Myometrial cell (primary cell): ENCODE measurements around the gene CCDC170. TPM values are rescaled to one million over a fixed set of nuclear protein-coding genes. Genes with fewer than 3 reads are reported as not detected.

Experiments
- total RNA-seq: library from RNA; depleted of rRNA; stranded (reverse); fragments of >200 nt; gene quantifications from 2 replicates; pipeline ENCODE4 v1.2.3, GENCODE V29; 2015

The CCDC170 gene
- 0.18 and 0.29 TPM in 2 replicates for total RNA-seq

DNA sequence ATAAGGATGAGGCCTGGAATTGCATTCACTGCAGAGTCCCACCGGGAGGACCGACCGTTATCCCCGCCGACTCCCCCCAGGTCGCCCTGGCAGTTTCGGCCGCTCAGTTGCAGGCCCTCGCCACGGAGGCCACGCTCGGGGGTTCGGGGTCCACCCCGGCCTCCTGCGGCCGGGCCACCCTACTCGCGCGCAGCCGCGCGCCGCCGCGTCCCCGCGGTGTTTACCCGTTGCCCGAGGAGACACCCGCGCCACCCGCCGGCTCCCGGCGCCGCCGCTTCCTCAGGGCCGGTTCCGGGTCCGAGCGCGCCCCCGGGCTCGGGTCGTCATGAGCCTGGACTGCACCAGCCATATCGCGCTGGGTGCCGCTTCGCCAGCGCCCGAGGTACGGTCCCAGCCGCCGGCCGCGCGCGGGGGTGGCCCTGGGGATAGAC, at the start of gene CCDC170:
CCDC170 (plus strand) TSS at position 214 of the 431 bp plus-strand sequence; CDS start at position 326, 112 bp downstream.

GRCh38 chr6:151451950-151452749, 41.7 kb upstream of the CCDC170 start, which contains the start of gene RMND1:
Gene RMND1 (minus strand): TSS chr6:151452126. CDS start chr6:151445811, 6,315 bp downstream.

Other genes starting within 250 kb of the CCDC170 start
- 6.3 and 9.6 TPM in 2 replicates for gene ZBTB2, start 102.5 kb upstream of the CCDC170 start, total RNA-seq
- gene RMND1, start 41.9 kb upstream of the CCDC170 start, total RNA-seq, result 20.2 and 34.2 TPM in 2 replicates